Activated naive CD8-positive, alpha-beta T cell treated with anti-CD3 and anti-CD28 coated beads, Interleukin-2, amount 50 U/mL, for 16 hours (primary cell): ENCODE measurements around the gene CINP.
"Not testable (repeated sequence)": the region's sequence is repeated elsewhere in the genome, so short reads cannot be mapped to it uniquely, and the experiment has no call there.

ENCODE experiments used
- DNase-seq: peaks from one replicate; pipeline ENCODE4 v3.0.0-alpha.2; 2020; ENCODE audit warnings: low read depth, low spot score

CINP gene

GRCh38 chr14:102320671-102321455, 41.8 kb downstream of the CINP start:
- no peak for DNase-seq

GRCh38 chr14:102320033-102320660, 42.5 kb downstream of the CINP start:
- no peak for DNase-seq

- DNase-seq, result peak; percentile 88
These were observed 43.2 kb downstream of the CINP start, which contains the start of gene ZNF839 for GRCh38 chr14:102319351-102320032. Gene ZNF839 (plus strand): TSS chr14:102319746. CDS start chr14:102319766, 20 bp downstream.

- DNase-seq, result no peak
These were observed 43.9 kb downstream of the CINP start for GRCh38 chr14:102318781-102319276.

- DNase-seq, result no peak
These were observed 45.0 kb downstream of the CINP start for GRCh38 chr14:102317564-102318248.

- peak; percentile 89 for DNase-seq
These were observed 45.7 kb downstream of the CINP start for GRCh38 chr14:102316743-102317563.

GRCh38 chr14:102316338-102316742, 46.4 kb downstream of the CINP start:
- no peak for DNase-seq

GRCh38 chr14:102315121-102315520, 47.6 kb downstream of the CINP start:
- DNase-seq, result no peak

GRCh38 chr14:102314242-102315011, 48.3 kb downstream of the CINP start:
- DNase-seq, result peak; percentile 62

GRCh38 chr14:102304611-102305506, 57.8 kb downstream of the CINP start, which contains the start of gene MOK:
Gene MOK (minus strand): TSS chr14:102305164. CDS start chr14:102304968, 196 bp downstream.
- peak; percentile 88 for DNase-seq

- DNase-seq, result no peak
These were observed 59.0 kb downstream of the CINP start for GRCh38 chr14:102303664-102304063.

GRCh38 chr14:102298303-102299070, 64.2 kb downstream of the CINP start:
- DNase-seq, result not testable (repeated sequence)
